ENCODE results near the gene FCF1. TPM values are rescaled to one million over a fixed set of nuclear protein-coding genes. Genes with fewer than 3 reads are reported as not detected.
A peak's percentile ranks its signal among the peaks of the same experiment; 100 is the strongest.

Gene FCF1
- total and polyA plus RNA-seq, 2 of the 13 experiments (the other 11 are each of a cell fraction or from before 2014, with no cell fraction given) = 31.0 to 44.4 TPM

DNA sequence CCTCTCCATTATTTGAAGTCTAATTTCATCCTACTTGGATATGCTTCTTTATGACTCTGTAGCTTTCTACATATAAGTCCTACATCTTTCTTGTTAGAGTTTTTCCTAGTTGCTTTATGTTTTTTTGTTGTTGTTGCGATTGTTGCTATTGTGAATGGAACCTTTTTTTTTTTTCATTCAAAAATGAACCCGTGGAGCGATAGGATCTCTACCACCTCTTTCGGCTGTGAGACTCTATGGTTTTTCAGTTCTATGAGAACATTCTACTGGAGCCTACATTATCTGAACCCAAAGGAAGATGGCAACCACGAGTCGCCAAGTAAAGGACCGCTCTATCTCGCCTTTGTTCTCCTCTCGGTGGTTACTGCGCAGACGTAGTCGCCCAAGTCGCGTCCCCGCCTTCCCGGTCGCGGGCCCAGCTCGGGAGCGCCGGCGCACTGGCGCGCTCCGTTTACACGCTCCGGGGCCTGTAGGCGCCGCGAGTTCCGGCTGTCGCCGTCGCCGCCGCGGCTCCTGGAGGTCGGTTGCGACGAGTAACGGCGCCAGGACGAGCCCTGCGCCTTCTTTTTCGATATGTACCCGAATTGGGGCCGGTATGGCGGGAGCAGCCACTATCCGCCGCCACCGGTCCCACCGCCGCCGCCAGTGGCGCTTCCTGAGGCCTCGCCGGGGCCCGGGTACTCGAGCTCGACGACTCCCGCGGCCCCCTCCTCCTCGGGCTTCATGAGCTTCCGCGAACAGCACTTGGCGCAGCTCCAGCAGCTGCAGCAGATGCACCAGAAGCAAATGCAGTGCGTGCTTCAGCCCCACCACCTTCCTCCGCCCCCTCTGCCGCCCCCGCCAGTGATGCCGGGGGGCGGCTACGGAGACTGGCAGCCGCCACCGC lies 50.2 kb downstream of the FCF1 start, which contains the start of gene YLPM1 (continued):
- 0 out of 2 replicates have a peak, but pooled peaks have one; percentile 10 for TF ChIP-seq FOSL2 (CRISPR knock-in tag; IDR thresholded peaks at IDR 0.05)
- TF ChIP-seq ZNF367 (CRISPR knock-in tag; IDR thresholded peaks at IDR 0.05; ENCODE audit: borderline replicate concordance) = 0 out of 2 replicates have a peak, but pooled peaks have one; percentile 73
- TF ChIP-seq SOX6 (IDR thresholded peaks at IDR 0.05) = no peak
- TF ChIP-seq SOX6 (CRISPR knock-in tag; IDR thresholded peaks at IDR 0.05) = peak; percentile 55; the same call in 1 of the 2 replicates
- peak; percentile 48; the same call in 1 of the 2 replicates for TF ChIP-seq ZSCAN21 (CRISPR knock-in tag; IDR thresholded peaks at IDR 0.05; ENCODE audit: borderline replicate concordance)
- TF ChIP-seq, protein P1, sequence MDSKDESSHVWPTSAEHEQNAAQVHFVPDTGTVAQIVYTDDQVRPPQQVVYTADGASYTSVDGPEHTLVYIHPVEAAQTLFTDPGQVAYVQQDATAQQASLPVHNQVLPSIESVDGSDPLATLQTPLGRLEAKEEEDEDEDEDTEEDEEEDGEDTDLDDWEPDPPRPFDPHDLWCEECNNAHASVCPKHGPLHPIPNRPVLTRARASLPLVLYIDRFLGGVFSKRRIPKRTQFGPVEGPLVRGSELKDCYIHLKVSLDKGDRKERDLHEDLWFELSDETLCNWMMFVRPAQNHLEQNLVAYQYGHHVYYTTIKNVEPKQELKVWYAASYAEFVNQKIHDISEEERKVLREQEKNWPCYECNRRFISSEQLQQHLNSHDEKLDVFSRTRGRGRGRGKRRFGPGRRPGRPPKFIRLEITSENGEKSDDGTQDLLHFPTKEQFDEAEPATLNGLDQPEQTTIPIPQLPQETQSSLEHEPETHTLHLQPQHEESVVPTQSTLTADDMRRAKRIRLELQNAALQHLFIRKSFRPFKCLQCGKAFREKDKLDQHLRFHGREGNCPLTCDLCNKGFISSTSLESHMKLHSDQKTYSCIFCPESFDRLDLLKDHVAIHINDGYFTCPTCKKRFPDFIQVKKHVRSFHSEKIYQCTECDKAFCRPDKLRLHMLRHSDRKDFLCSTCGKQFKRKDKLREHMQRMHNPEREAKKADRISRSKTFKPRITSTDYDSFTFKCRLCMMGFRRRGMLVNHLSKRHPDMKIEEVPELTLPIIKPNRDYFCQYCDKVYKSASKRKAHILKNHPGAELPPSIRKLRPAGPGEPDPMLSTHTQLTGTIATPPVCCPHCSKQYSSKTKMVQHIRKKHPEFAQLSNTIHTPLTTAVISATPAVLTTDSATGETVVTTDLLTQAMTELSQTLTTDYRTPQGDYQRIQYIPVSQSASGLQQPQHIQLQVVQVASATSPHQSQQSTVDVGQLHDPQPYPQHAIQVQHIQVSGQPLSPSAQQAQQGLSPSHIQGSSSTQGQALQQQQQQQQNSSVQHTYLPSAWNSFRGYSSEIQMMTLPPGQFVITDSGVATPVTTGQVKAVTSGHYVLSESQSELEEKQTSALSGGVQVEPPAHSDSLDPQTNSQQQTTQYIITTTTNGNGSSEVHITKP (CRISPR knock-in tag; IDR thresholded peaks at IDR 0.05; ENCODE audit: low read depth) = no peak
- TF ChIP-seq ZNF678 (CRISPR knock-in tag; IDR thresholded peaks at IDR 0.05) = no peak
- no peak for TF ChIP-seq FOXM1 (CRISPR knock-in tag; IDR thresholded peaks at IDR 0.05)
- TF ChIP-seq ZMYM4 (CRISPR knock-in tag; IDR thresholded peaks at IDR 0.05) = peak; percentile 91
- no peak for TF ChIP-seq ZBTB39 (CRISPR knock-in tag; IDR thresholded peaks at IDR 0.05)
- no peak for TF ChIP-seq SETDB1 (CRISPR knock-in tag; IDR thresholded peaks at IDR 0.05; ENCODE audit: borderline replicate concordance)
- TF ChIP-seq, protein P2, sequence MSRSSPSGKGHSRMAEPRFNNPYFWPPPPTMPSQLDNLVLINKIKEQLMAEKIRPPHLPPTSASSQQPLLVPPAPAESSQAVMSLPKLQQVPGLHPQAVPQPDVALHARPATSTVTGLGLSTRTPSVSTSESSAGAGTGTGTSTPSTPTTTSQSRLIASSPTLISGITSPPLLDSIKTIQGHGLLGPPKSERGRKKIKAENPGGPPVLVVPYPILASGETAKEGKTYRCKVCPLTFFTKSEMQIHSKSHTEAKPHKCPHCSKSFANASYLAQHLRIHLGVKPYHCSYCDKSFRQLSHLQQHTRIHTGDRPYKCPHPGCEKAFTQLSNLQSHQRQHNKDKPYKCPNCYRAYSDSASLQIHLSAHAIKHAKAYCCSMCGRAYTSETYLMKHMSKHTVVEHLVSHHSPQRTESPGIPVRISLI (CRISPR knock-in tag; IDR thresholded peaks at IDR 0.05; ENCODE audit: borderline replicate concordance) = peak; percentile 93
- no peak for TF ChIP-seq U2AF1 (optimal IDR thresholded peaks at IDR 0.05; ENCODE audit: low read depth, low read length)
- TF ChIP-seq ZNF33B (CRISPR knock-in tag; IDR thresholded peaks at IDR 0.05) = no peak
- TF ChIP-seq MYC (CRISPR knock-in tag; IDR thresholded peaks at IDR 0.05; ENCODE audit: borderline replicate concordance) = peak; percentile 88
- TF ChIP-seq TAF1 (CRISPR knock-in tag; IDR thresholded peaks at IDR 0.05) = peak; percentile 92
- TF ChIP-seq, protein P3, sequence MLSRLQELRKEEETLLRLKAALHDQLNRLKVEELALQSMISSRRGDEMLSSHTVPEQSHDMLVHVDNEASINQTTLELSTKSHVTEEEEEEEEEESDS (CRISPR knock-in tag; IDR thresholded peaks at IDR 0.05; ENCODE audit: borderline replicate concordance) = no peak
- TF ChIP-seq ZNF282 (IDR thresholded peaks at IDR 0.05; ENCODE audit: partially characterized antibody) = no peak
- peak; percentile 80; the same call in 1 of the 2 replicates for TF ChIP-seq ZNF788 (CRISPR knock-in tag; IDR thresholded peaks at IDR 0.05; ENCODE audit: borderline replicate concordance)
- TF ChIP-seq ZFAT (CRISPR knock-in tag; conservative IDR thresholded peaks at IDR 0.05) = 0 out of 2 replicates have a peak, but pooled peaks have one; percentile 54
- TF ChIP-seq, protein P4, sequence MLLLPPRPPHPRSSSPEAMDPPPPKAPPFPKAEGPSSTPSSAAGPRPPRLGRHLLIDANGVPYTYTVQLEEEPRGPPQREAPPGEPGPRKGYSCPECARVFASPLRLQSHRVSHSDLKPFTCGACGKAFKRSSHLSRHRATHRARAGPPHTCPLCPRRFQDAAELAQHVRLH (CRISPR knock-in tag; IDR thresholded peaks at IDR 0.05; ENCODE audit: borderline replicate concordance, low read depth) = peak; percentile 76; the same call in 1 of the 2 replicates
